Pons (tissue), 1 donor: ENCODE data around the gene MRM2.
A peak's percentile ranks its signal among the peaks of the same experiment; 100 is the strongest.

Experiments used
- DNase-seq: peaks from one replicate; pipeline ENCODE4 v3.0.0-alpha.2; 2016; ENCODE audit warnings: low spot score

MRM2 gene

GRCh38 chr7:2222516-2222915, 19.5 kb downstream of the MRM2 start:
- DNase-seq: no peak

- no peak for DNase-seq
Measured at GRCh38 chr7:2220954-2221353, 21.1 kb downstream of the MRM2 start.

GRCh38 chr7:2220506-2220905, 21.5 kb downstream of the MRM2 start:
- no peak for DNase-seq

GRCh38 chr7:2220030-2220429, 22.0 kb downstream of the MRM2 start:
- no peak for DNase-seq

GRCh38 chr7:2219606-2220005, 22.4 kb downstream of the MRM2 start:
- no peak for DNase-seq

- DNase-seq: no peak
Measured at GRCh38 chr7:2219136-2219535, 22.9 kb downstream of the MRM2 start.

GRCh38 chr7:2218444-2218785, 23.6 kb downstream of the MRM2 start:
- DNase-seq: no peak

- DNase-seq: no peak
Measured at GRCh38 chr7:2217716-2218443, 24.1 kb downstream of the MRM2 start.

GRCh38 chr7:2217206-2217605, 24.8 kb downstream of the MRM2 start:
- DNase-seq: no peak

- DNase-seq: no peak
Measured at GRCh38 chr7:2215851-2216250, 26.2 kb downstream of the MRM2 start.

GRCh38 chr7:2214636-2215035, 27.4 kb downstream of the MRM2 start:
- no peak for DNase-seq

- DNase-seq: no peak
Measured at GRCh38 chr7:2213551-2214215, 28.3 kb downstream of the MRM2 start.

GRCh38 chr7:2212906-2213305, 29.1 kb downstream of the MRM2 start:
- DNase-seq: no peak

GRCh38 chr7:2211926-2212325, 30.1 kb downstream of the MRM2 start:
- no peak for DNase-seq

- no peak for DNase-seq
Measured at GRCh38 chr7:2211259-2211880, 30.6 kb downstream of the MRM2 start.

GRCh38 chr7:2210551-2211258, 31.3 kb downstream of the MRM2 start:
- no peak for DNase-seq

- no peak for DNase-seq
Measured at GRCh38 chr7:2209961-2210323, 32.1 kb downstream of the MRM2 start.

GRCh38 chr7:2209146-2209960, 32.7 kb downstream of the MRM2 start:
- DNase-seq: peak; percentile 61

- DNase-seq: no peak
Measured at GRCh38 chr7:2208712-2209111, 33.3 kb downstream of the MRM2 start.

GRCh38 chr7:2205036-2205780, 36.8 kb downstream of the MRM2 start:
- no peak for DNase-seq

GRCh38 chr7:2204446-2204845, 37.6 kb downstream of the MRM2 start:
- no peak for DNase-seq
